Cortex of kidney (tissue), 1 donor: Measurements from ENCODE around the gene RNF166.

Experiments used
- DNase-seq: peaks from one replicate; lab custom pipeline; 2025; lab: John Stamatoyannopoulos, UW

Gene RNF166

GRCh38 chr16:88692861-88693260 is 13.3 kb downstream of the RNF166 start:
- no peak for DNase-seq

- DNase-seq = no peak
Measured at GRCh38 chr16:88691924-88692560, 14.2 kb downstream of the RNF166 start.

GRCh38 chr16:88691129-88691813 is 14.9 kb downstream of the RNF166 start:
- no peak for DNase-seq

- no peak for DNase-seq
Measured at GRCh38 chr16:88690341-88691128, 15.7 kb downstream of the RNF166 start.

- no peak for DNase-seq
Measured at GRCh38 chr16:88688013-88688778, 18.0 kb downstream of the RNF166 start.

GRCh38 chr16:88687676-88688012 is 18.6 kb downstream of the RNF166 start:
- no peak for DNase-seq

- no peak for DNase-seq
Measured at GRCh38 chr16:88687254-88687576, 19.0 kb downstream of the RNF166 start.

- DNase-seq = peak; percentile 55
Measured at GRCh38 chr16:88686439-88687253, 19.6 kb downstream of the RNF166 start, which contains the start of gene SNAI3. Gene SNAI3 (minus strand): TSS chr16:88686507. CDS start chr16:88686406, 101 bp downstream.

GRCh38 chr16:88686062-88686438 is 20.2 kb downstream of the RNF166 start:
- no peak for DNase-seq

- no peak for DNase-seq
Measured at GRCh38 chr16:88685156-88686061, 20.8 kb downstream of the RNF166 start.

GRCh38 chr16:88684569-88685155 is 21.5 kb downstream of the RNF166 start:
- no peak for DNase-seq

GRCh38 chr16:88681709-88682451 is 24.3 kb downstream of the RNF166 start:
- no peak for DNase-seq

- no peak for DNase-seq
Measured at GRCh38 chr16:88681084-88681680, 25.0 kb downstream of the RNF166 start.

GRCh38 chr16:88680554-88681083 is 25.6 kb downstream of the RNF166 start:
- DNase-seq = no peak

GRCh38 chr16:88678224-88678979 is 27.8 kb downstream of the RNF166 start:
- no peak for DNase-seq

GRCh38 chr16:88677721-88678120 is 28.5 kb downstream of the RNF166 start:
- DNase-seq = no peak

- DNase-seq = no peak
Measured at GRCh38 chr16:88676502-88677242, 29.5 kb downstream of the RNF166 start.
